GM18909 (cell line): ENCODE data around the gene DEFB124.
A peak's percentile ranks its signal among the peaks of the same experiment; 100 is the strongest.
"Not testable (repeated sequence)": the region's sequence is repeated elsewhere in the genome, so short reads cannot be mapped to it uniquely, and the experiment has no call there.

Experiments
- ATAC-seq: cut with Tn5 transposase; IDR thresholded peaks from one replicate; pipeline ENCODE4 v1.9.1; 2021; ENCODE audit warnings: mild to moderate bottlenecking; ENCODE audit not compliant: unreplicated experiment, poor library complexity

Gene DEFB124, protein sequence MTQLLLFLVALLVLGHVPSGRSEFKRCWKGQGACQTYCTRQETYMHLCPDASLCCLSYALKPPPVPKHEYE

DNA sequence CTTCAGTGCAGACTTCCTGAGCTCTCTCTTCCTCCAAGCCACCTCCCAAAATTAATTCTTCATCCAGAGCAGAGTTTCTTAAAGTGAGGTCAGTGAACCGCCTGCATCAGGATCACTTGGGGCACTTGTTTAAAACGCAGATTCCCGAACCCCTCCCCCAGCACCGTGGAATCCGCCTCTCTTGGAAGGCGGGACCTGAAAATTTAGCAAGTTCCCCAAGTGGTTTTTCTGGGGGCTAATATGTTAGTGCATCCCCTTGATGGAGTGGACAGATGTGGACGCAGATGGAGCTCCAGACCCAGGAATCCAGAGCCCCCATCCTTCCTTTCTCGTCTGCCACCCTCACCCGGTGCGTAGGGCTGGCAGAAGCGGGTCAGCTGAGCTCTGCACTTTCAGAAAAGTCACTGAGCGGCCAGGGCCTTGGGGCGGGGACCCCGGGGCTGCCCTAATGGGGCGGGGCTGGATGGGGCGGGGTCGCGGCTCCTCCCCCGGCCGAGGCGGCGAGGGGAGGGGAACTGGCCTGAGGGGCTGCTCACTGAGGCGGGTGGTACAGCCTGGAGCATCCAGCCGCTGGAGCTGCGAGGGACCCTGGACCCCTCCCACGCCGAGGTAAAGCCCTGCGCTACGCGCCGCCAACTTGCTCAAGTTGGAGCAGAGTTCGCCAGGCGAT, at the start of gene DEFB124, which contains the start of gene REM1:
Gene DEFB124 (minus strand): TSS at position 370 of the 670 bp plus-strand sequence. CDS start 2,114 bp downstream, outside the sequence.
Gene REM1 (plus strand): TSS at position 531 of the 670 bp plus-strand sequence. CDS start 1,158 bp downstream, outside the sequence.
- ATAC-seq, result no peak

GRCh38 chr20:31523361-31524283, 48.7 kb upstream of the DEFB124 start:
- ATAC-seq, result no peak

- no peak for ATAC-seq
These were observed 47.8 kb upstream of the DEFB124 start for GRCh38 chr20:31522731-31523130.

DNA sequence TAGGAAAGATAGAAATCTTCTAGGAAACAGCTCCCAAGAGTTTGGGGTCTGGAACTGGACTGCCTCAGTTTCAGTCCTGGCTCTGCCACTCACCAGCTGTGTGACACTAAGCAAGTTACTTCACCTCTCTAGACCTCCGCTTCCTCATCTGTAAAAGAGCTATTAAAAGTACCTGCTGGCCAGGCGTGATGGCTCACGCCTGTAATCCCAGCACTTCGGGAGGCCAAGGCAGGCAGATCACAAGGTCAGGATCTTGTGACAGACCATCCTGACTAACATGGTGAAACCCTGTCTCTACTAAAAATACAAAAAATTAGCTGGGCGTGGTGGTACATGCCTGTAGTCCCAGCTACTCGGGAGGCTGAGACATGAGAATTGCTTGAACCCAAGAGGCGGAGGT, 46.3 kb upstream of the DEFB124 start:
- ATAC-seq, result not testable (repeated sequence)

GRCh38 chr20:31517373-31517772, 42.4 kb upstream of the DEFB124 start:
- no peak for ATAC-seq

DNA sequence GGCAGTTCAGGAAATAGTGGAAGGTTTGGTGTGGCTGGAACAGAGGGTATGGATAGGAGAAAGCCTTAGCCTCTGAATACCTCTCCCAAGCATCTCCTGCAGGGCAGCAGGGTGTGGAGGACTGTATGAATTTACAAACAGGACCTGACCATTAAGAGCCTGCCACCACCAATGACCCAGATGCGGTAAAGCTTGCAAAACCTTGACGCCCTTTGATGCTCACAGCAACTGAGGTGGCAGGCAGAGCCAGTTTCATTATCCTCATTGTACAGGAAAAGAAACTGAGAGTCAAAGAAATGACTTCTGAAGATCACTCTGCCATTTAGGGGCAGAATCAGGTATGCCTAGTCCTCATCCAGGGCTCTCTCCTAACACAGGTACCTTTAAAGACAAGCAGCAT, 41.7 kb upstream of the DEFB124 start:
- no peak for ATAC-seq

DNA sequence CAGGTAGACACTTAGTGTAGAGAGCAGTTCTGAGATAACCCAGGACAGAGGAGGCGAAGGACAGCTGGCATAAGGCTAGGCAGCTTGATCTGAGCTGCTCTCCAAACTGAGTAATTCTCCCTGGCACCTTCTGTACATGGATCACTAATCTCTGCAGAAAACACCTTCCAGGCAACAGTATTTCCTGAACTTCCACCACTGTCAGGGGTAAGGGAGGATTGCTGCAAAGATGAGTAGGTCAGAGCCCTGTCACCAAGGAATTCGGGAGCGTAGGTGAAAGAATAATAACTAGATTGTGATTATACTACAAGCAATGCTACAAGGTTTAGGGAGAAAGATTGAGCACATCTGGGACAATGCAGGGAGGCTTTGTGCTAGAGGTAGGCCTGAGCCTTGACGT, 41.2 kb upstream of the DEFB124 start:
- no peak for ATAC-seq

- ATAC-seq, result no peak
These were observed 40.8 kb upstream of the DEFB124 start for GRCh38 chr20:31515775-31516107.

- no peak for ATAC-seq
These were observed 40.3 kb upstream of the DEFB124 start for GRCh38 chr20:31515072-31515774.

- peak; percentile 90 for ATAC-seq
These were observed 39.5 kb upstream of the DEFB124 start, which contains the start of gene HM13 for GRCh38 chr20:31514154-31515071. TSS of gene HM13 (plus strand) at chr20:31514442. CDS start at chr20:31514552, 110 bp downstream.

GRCh38 chr20:31508517-31509244, 33.8 kb upstream of the DEFB124 start:
- ATAC-seq, result no peak

DNA sequence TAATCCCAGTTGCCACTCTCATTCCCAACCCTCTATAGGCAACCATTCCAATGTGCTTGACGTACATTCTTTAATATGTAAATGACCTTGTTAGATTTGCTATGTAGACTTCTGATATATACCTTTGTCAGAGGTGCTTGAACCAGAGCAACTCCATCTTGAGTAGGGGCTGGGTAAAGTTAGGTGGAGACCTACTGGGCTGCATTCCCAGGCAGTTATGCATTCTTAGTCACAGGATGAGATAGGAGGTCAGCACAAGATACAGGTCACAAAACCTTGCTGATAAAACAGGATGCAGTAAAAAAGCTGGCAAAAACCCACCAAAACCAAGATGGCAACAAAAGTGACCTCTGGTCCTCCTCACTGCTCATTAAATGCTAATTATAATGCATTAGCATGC, 31.0 kb upstream of the DEFB124 start:
- ATAC-seq, result no peak

DNA sequence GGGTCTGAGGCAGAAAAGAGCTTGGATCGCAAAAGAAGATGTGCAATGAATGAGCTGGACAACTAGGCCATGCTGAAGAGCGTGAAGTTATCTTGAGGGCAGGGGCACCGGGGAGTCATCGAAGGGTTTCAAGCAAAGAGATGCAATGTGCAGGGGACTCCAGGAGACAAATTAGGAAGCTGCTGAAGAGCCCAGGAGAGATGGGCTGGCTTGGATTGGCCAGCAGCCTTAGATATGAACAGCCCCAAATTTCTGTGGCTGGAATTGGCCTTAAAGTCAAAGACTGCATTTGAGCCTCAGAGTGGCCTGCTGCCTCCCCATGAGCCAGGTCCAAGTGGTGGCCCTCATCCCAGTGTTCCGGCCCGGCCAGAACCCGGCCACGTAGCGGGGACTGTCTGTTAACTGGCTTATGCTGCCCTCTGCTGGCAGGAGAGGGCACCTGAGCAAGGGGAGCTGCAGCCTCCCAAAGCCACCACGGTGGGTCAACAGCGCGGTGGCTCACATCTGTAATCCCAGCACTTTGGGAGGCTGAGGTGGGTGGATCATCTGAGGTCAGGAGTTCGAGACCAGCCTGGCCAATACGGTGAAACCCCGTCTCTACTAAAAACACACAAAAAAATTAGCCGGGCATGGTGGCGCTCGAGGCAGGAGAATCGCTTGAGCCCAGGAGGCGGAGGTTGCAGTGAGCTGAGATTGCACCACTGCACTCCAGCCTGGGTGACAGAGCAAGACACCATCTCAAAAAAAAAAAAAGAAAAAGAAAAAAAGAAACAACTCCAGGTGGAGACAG, 28.2 kb upstream of the DEFB124 start:
- ATAC-seq, result peak; percentile 97

GRCh38 chr20:31500527-31500926, 25.6 kb upstream of the DEFB124 start:
- no peak for ATAC-seq

GRCh38 chr20:31497838-31498540, 23.1 kb upstream of the DEFB124 start:
- no peak for ATAC-seq

DNA sequence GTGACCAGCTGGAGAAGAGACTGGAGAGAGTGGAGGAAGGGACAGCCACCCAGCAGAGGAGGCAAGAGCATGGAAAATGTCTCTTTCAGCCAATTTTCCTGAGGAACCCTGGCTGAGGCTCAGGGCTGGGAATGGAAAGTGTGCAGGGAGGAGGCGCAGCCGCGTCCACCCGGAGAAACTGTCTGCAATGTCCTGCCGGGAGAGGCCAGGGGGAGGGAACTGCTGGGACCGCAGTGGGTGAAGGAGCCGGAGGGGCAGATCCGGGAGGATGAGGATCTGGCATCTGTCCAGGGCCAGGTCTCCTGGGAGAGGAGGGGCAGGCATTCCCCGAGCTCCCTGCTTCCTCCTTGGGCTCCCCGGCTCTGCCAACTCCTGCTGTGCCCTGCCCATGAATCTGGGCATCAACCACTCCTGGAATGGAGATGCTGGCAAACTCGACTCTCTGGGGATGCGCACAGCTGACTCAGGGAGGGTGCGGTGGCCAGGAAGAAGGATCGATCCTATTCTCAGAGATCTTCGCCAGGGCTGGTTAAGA, 21.9 kb upstream of the DEFB124 start:
- ATAC-seq, result no peak

- no peak for ATAC-seq
These were observed 19.2 kb upstream of the DEFB124 start for GRCh38 chr20:31494131-31494530.
